ENCODE data around the gene ARPC2.

Gene ARPC2

GRCh38 chr2:218291318-218292047 is 74.5 kb downstream of the ARPC2 start:
- no peak for DNase-seq

DNA sequence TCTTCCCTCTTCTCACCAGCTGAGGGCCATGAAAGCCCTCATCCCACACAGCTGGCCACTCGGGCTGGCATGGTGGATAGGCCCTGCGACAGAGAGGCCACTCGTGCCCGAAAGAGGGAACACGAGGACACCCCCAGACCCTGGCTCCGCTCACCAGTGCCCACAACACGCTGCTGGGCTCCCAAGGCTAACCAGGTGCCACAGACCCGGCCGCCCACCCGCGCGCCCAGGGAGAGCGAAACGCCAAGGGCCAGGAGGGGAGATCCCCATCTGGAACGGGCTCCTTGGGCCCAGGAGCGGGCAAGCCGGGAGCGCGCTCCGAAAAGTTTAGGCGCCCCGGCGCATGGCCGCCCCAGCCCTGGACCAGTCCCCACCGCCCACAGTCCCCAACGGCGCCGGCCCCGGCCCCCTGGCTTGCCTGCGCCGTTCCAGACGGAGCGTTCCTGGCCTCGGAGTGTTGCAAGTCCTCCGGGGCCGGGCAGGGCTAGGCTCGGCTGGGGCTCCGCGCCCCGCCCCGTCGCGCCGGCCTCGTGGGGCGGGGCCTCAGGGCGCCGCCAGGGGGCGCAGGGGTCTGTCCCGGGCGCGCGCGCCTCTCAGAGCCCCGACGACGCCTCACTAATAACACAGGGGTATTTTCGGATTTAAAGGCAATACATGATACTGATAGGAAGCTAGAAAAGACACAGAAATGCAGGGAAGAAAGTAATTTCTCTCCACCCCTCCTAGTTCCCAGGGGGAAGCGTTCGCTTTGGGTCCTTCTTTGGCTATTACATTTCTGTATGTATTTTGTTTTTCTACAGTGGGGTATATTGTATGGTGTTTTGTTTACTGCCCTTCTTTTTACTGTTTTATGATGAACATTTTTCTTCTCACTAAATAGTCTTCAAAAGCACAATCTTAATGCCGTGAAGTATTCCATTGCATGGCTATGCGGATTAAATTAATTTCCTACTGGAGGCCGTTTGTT is 75.3 kb downstream of the ARPC2 start, which contains the start of gene TMBIM1:
Gene TMBIM1, minus strand, starts transcription at position 456 of the 967 bp plus-strand sequence. CDS start 10,362 bp downstream, outside the sequence.
- no peak for DNase-seq

DNA sequence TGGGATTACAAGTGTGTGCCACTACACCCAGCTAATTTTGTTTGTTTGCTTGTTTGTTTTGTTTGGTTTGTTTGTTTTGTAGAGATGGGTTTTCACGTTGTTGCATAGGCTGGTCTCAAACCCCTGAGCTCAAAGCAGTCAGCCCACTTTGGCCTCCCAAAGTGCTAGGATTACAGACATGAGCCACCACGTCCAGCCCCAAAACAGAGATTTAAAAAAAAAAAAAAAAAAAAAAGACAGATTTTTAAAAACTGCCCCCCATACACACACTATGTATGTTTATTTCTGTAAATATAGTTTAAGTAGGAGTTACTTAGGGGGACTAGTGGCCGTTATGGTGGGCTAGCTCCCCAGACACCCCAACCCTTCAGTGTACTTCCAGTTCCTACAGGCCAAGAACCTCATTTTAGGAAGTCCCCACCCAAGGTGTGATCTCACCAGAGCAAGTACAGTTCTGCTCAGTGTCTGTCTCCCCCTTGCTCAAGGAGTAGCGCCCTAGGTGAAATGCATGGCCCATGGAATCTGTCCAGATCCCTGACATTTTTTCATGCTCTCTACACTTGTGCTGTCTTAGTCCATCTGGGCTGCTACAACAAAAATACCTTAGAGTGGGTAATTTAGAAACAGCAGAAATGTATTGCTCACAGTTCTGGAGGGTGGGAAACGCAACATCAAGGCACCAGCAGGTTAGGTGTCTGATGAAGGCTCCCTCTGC is 76.9 kb downstream of the ARPC2 start:
- DNase-seq, result no peak

DNA sequence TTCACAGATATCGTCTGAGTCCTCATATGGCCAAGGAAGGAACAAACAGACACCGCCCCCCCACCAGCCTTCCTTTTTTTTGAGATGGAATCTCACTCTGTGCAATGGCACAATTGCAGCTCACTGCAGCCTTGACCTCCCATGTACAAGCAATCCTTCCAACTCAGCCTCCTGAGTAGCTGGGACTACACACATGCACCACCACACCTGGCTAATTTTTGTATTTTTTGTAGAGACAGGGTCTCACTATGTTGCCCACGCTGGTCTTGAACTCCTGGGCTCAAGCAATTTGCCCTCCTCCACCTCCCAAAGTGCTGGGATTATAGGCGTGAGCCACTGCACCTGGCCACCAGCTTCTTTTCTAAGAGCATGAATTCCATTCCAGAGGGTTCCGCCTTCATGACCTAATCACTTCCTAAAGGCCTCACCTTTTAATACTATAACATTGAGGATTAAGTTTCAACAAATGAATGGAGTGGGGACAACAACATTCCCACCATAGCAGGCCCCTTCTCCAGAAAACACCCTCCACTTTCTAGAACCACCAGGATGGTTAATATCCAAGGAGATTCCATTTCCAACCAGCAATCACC is 77.5 kb downstream of the ARPC2 start:
- DNase-seq, result no peak

- peak in 2 of 3 experiments; percentile 15 to 28 for DNase-seq
Measured at GRCh38 chr2:218295029-218295428, 78.0 kb downstream of the ARPC2 start.

- DNase-seq, result no peak
Measured at GRCh38 chr2:218296200-218296599, 79.2 kb downstream of the ARPC2 start.

DNA sequence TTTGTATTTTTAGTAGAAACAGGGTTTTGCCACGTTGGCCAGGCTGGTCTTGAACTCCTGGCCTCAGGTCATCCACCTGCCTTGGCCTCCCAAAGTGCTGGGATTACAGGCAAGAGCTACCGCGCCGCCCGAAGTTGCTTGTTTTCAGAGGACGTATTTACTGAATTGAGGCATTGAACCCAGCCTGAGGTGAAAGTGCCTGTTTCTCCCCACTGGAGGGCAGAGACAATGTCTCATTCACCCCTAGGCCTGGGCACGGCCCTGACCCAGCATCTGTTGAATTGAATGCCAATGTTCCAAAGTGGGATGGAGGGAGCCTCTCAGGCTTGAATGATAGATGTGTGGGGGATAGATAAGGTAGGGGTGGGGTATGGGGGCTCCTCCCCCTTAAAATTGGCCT is 79.9 kb downstream of the ARPC2 start:
- DNase-seq, result no peak

GRCh38 chr2:218298314-218298875 is 81.4 kb downstream of the ARPC2 start:
- no peak for DNase-seq

DNA sequence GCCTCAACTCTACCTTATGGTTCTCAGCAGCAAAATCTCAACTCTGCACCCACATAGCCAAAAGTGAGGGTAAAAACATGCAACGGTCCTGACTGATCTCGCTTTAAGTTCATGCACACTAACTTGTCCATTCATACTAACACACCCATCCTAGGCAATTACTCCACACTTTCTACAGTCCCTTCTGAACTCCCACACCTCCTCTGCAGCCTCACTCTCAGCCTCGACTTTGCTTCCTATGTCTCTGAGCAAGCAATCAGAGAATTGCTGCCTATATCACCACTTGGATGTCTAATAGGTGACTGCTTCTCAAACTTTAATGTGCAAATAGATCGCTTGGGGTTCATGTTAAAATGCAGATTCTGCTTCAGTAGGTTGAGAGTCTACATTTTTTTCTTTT is 83.2 kb downstream of the ARPC2 start:
- no peak for DNase-seq

GRCh38 chr2:218301176-218301819 is 84.3 kb downstream of the ARPC2 start:
- peak; percentile 77 to 93 (median 80) for DNase-seq

Data from NCI-H1417 (cell line).